Testis (tissue), 5 donors: ENCODE data around the gene NACA. TPM values are rescaled to one million over a fixed set of nuclear protein-coding genes. Genes with fewer than 3 reads are reported as not detected.
A peak's percentile ranks its signal among the peaks of the same experiment; 100 is the strongest.

Experiments
- DNase-seq: peaks from one replicate; pipeline ENCODE4 v3.0.0-alpha.2; 2019
- H3K27ac ChIP-seq, 2 donors: fragments of 200-600 bp; sonication (generic); one replicate each; pipeline ENCODE4 v1.5.1; 2019
- H3K27me3 ChIP-seq: fragments of 200-600 bp; sonication (generic); one replicate; pipeline ENCODE4 v1.5.1; 2019
- H3K36me3 ChIP-seq: fragments of 200-600 bp; sonication (generic); one replicate; pipeline ENCODE4 v1.5.1; 2017; ENCODE audit warnings: low read depth; ENCODE audit errors: missing control alignments
- H3K4me1 ChIP-seq: fragments of 200-600 bp; sonication (generic); one replicate; pipeline ENCODE4 v1.5.1; 2019
- H3K4me3 ChIP-seq, 2 donors: fragments of 200-600 bp; sonication (generic); one replicate each; pipeline ENCODE4 v1.5.1; 2017 to 2019
- H3K9me3 ChIP-seq: fragments of 200-600 bp; sonication (generic); one replicate; pipeline ENCODE4 v1.5.1; 2017
- POLR2A ChIP-seq: fragments of 450-650 bp; IDR thresholded peaks from one replicate; pipeline ENCODE4 v1.6.1; 2017; ENCODE audit warnings: antibody characterized with exemption, mild to moderate bottlenecking, moderate library complexity
- WGBS, 2 donors: methylation state at CpG; one replicate each; pipeline ENCODE4 v1.1.5; 2018; 5-methylcytosine and 5-hydroxymethylcytosine counted together
- intact Hi-C: fragments of 100-400 bp; cut with DNase I; formaldehyde crosslinking; loops from one replicate; pipeline ENCODE4 v1.15.1; 2023; ENCODE audit warnings: low total_unique reads
- long read RNA-seq, 2 donors: transcript quantifications; one replicate each; lab custom pipeline, GENCODE V29; 2026
- polyA plus RNA-seq: library from polyadenylated mRNA; stranded (reverse); fragments of 350-450 nt; fragmentation: Illumina TruSeq; extraction: RNeasy Lipid Tissue Mini Kit (QIAGEN cat#74804); gene quantifications from one replicate; pipeline ENCODE4 v1.2.3, GENCODE V29; 2014; ENCODE audit warnings: low read depth, low replicate concordance; ENCODE audit not compliant: insufficient read depth
- total RNA-seq, 2 donors: library from RNA; depleted of rRNA; stranded (reverse); fragments of >200 nt; gene quantifications; one replicate each; pipeline ENCODE4 v1.2.3, GENCODE V29; 2016
- TF ChIP-seq, protein P1 (sequence below), 3 experiments: fragments of 450-650 bp in 2 of 3; fragments of 200-600 bp in 1 of 3; sonication (generic) in 1 of 3; IDR thresholded peaks; one replicate each; pipeline ENCODE4 v1.5.1; 2016 to 2019; ENCODE audit warnings: antibody characterized with exemption in 3 of 3, mild to moderate bottlenecking in 2 of 3, moderate library complexity in 1 of 3

NACA gene
- total RNA-seq (100 to 1,000 TPM; 431 to 696 TPM), polyA plus RNA-seq (866 TPM)
- long read RNA-seq, donor 1, transcript NACA-204 (8 exons, 802 nt), result minor isoform, 33 of 782 reads
- long read RNA-seq, donor 1, transcript NACA-202 (8 exons, 1,059 nt), result minor isoform, 22 of 782 reads
- long read RNA-seq, donor 1, transcript NACA-201 (8 exons, 2,690 nt), result major isoform, 499 of 782 reads
- long read RNA-seq, donor 1, partial matches to known transcripts, result 199 of 782 reads
- long read RNA-seq, donor 1, other reads (novel, unspliced or antisense), result 18 of 782 reads
- long read RNA-seq, donor 2, transcript NACA-204 (8 exons, 802 nt), result minor isoform, 21 of 552 reads
- long read RNA-seq, donor 2, transcript NACA-202 (8 exons, 1,059 nt), result minor isoform, 7 of 552 reads
- long read RNA-seq, donor 2, transcript NACA-201 (8 exons, 2,690 nt), result major isoform, 317 of 552 reads
- long read RNA-seq, donor 2, partial matches to known transcripts, result 180 of 552 reads
- long read RNA-seq, donor 2, other reads (novel, unspliced or antisense), result 18 of 552 reads

DNA sequence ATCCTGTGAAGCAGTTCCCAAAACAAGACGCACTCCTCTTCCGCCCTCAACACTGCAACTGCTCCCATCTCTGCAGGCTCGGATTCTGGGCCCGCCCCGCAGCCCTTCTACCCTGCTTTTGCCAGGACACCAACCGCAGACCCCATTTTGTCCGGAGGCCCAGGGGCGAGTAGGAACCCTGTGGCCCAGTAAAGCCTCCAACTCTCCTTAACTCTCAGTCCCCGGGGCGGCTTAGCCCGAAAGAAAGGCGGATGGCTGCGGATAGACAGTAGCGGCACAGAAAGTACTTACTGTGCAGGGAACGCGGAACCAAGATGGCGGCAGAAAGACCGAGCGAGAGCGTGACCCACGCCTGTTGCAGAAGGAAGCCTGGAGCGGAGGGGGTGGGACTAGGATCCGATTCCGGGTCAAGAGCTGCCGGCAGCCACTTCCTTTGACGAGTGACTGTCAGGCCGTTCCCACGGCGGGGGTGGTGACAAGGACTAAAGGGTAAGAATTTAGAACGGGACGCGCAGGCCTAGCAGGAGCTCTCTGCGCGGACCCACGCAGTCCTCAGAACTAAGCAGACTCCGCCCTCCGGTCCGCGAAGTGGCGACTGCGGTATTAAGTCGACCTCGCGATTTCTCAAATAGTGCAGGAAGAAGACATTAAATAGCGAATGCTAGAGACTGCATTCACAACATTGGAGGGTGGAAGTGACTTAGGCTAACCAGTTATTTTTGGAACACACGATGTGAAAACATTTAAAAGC is at the start of gene NACA:
NACA (minus strand) TSS at position 328 of the 751 bp plus-strand sequence. CDS start 778 bp downstream, outside the sequence.
- TF ChIP-seq, protein P1, sequence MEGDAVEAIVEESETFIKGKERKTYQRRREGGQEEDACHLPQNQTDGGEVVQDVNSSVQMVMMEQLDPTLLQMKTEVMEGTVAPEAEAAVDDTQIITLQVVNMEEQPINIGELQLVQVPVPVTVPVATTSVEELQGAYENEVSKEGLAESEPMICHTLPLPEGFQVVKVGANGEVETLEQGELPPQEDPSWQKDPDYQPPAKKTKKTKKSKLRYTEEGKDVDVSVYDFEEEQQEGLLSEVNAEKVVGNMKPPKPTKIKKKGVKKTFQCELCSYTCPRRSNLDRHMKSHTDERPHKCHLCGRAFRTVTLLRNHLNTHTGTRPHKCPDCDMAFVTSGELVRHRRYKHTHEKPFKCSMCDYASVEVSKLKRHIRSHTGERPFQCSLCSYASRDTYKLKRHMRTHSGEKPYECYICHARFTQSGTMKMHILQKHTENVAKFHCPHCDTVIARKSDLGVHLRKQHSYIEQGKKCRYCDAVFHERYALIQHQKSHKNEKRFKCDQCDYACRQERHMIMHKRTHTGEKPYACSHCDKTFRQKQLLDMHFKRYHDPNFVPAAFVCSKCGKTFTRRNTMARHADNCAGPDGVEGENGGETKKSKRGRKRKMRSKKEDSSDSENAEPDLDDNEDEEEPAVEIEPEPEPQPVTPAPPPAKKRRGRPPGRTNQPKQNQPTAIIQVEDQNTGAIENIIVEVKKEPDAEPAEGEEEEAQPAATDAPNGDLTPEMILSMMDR (IDR thresholded peaks at IDR 0.05), result no peak
- peak; percentile 51 for TF ChIP-seq POLR2A
- Histone ChIP-seq H3K27me3 (no peaks in the 10 kb centered on the region), H3K4me3 (peak within 1 kb of the TSS; percentile 81 to 97), H3K4me1 (peaks cover 23% of the 10 kb centered on the region), H3K9me3 (no peaks in the 10 kb centered on the region), H3K36me3 (no peaks in the 10 kb centered on the region), H3K27ac (peak within 1 kb of the TSS; percentile 97 to 98)
- peak; percentile 100 for DNase-seq
- 0 to 1% methylated on average over 38 to 46 of the region's 46 CpGs for WGBS, 2 donors
- intact Hi-C loops, result no loop called here

DNA sequence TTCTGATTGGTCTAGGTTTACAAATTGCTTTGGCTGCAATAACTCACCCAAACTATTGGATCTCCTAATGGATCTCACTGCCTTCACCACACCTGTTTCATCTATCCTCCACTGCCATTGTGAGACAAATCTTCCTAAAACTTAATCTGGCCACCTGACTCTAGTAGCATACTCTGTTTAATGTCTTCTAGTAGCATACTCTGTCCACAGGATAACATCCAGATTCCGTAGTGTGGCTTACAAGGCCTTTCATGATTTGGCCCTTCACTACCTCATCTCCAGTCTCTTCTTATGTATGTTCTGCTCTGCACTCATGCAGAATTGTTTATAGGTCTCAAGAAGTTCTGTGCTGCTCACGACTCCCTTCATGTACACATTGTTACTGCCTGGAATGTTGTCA is 48.0 kb upstream of the NACA start:
- Histone ChIP-seq H3K4me1 (peaks cover 3% of the 10 kb centered on the region), H3K27ac (no peak overlapping the region), H3K9me3 (no peaks in the 10 kb centered on the region), H3K4me3 (no peak overlapping the region), H3K36me3 (no peaks in the 10 kb centered on the region), H3K27me3 (no peaks in the 10 kb centered on the region)
- DNase-seq, result no peak
- intact Hi-C loops, result loop anchor here (10.0 kb wide), 1 partner anchor 222 kb away; a partner anchor contains a TSS
- 84 to 91% methylated on average over 2 of the region's 2 CpGs for WGBS, 2 donors
- no peak for TF ChIP-seq POLR2A
- TF ChIP-seq, protein P1 (IDR thresholded peaks at IDR 0.05), result no peak

DNA sequence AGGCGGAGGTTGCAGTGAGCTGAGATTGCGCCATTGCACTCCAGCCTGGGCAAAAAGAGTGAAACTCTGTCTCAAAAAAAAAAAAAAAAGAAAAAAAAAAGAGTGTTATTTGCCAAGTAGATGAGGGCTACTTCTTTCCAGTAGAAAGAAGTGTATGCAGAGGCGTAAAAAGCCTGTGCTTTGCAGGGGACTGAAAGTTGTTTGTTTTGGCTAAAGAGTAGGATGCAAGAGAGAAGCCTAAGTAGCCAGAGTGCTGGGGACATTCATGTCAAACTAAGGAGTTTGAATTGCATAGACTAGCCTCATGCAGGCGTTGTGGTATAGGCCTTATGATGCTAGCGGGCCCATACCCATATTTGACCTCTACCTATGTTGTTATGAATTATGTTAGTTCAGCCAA is 47.5 kb upstream of the NACA start:
- DNase-seq, result no peak
- Histone ChIP-seq H3K4me3 (no peak overlapping the region), H3K36me3 (no peaks in the 10 kb centered on the region), H3K9me3 (no peaks in the 10 kb centered on the region), H3K4me1 (peaks cover 3% of the 10 kb centered on the region), H3K27ac (no peak overlapping the region), H3K27me3 (no peaks in the 10 kb centered on the region)
- intact Hi-C loops, result loop anchor here (10.0 kb wide), 1 partner anchor 222 kb away; a partner anchor contains a TSS
- TF ChIP-seq, protein P1 (IDR thresholded peaks at IDR 0.05), result no peak
- no peak for TF ChIP-seq POLR2A
- 83 to 86% methylated on average over 5 of the region's 5 CpGs for WGBS, 2 donors

DNA sequence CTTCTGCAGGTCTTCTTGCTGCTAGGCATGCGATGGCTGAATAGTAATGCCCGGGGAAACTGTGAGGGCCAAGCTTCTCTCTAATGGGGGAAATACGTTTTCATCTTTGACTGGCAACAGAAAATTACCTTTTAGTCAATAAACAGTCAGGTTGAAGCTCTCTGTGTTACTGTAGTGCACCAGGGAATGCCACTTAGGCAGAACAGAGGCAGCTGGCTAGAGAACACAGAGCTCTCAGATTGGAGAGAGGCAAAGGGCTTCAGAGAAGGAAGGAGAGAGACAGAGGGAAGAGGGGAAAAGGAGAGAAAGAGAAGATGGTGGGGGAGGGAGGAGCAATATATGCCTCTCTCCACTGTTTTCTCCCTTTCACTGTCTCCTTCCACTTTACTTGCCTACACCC is 44.8 kb upstream of the NACA start:
- Histone ChIP-seq H3K4me3 (no peak overlapping the region), H3K4me1 (peaks cover 2% of the 10 kb centered on the region), H3K9me3 (no peaks in the 10 kb centered on the region), H3K27ac (no peak overlapping the region), H3K27me3 (no peaks in the 10 kb centered on the region), H3K36me3 (no peaks in the 10 kb centered on the region)
- DNase-seq, result no peak
- WGBS, 2 donors, result 87 to 92% methylated on average over 3 of the region's 3 CpGs
- no peak for TF ChIP-seq POLR2A
- TF ChIP-seq, protein P1 (IDR thresholded peaks at IDR 0.05), result no peak
- intact Hi-C loops, result loop anchor here (10.0 kb wide), 1 partner anchor 225 kb away; a partner anchor contains a TSS
